ENCODE data around the gene PNO1. TPM values are rescaled to one million over a fixed set of nuclear protein-coding genes. Genes with fewer than 3 reads are reported as not detected.

The PNO1 gene
- polyA plus RNA-seq, 2 of the 4 experiments (the other 2 are of a cell fraction): 49.0 to 63.2 TPM

DNA sequence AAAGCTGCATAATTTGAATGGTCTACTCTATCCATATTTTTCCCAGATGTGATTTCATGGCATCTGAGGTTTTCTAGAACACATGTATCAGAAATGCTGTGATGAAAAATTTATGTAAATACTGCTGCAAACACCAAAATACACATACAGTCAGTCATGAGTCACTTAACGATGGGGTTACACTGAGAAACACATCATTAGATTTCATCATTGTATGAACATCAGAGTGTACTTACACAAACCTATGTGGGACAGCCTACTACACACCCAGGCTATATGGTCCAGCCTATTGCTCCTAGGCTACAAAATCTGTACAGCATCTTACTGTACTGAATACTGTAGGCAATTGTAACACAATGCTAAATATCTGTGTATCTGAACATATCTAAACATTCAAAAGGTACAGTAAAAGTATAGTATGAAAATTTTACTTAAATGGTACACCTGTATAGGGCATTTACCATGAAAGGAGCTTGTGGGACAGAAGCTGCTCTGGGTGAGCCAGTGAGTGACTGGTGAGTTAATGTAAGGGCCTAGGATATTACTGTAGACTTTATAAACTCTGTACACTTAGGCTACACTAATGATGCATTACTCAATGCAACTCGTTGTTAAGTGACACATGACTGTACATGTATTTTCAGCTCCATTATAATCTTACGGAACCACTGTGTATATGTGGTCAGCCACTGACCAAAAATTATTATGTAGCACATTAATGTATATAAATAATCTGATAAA lies 33.5 kb downstream of the PNO1 start:
- Histone ChIP-seq H3K4me2 (peak overlapping the region; percentile 56), H3K27ac (peak overlapping the region; percentile 27 to 71; a peak in 5 of 6 replicates), H3K4me3 (no peak overlapping the region), H3K4me1 (peaks cover 74% of the 10 kb centered on the region), H3K9me3 (no peaks in the 10 kb centered on the region)
- peak; percentile 31 to 72 for DNase-seq (ENCODE audit: low read depth in 1 of 2, low spot score in 1 of 2)
- no peak for FAIRE-seq
- 40% methylated on average over 3 of the region's 3 CpGs for WGBS (ENCODE audit: missing lambda C conversion rate)
- CTCF ChIA-PET: interaction anchor here (0.7 to 2.1 kb wide), 2 partner anchors 34 to 69 kb away, joined by 3 to 6 read pairs; no protein-coding TSS in a partner anchor
- TF ChIP-seq CEBPB (IDR thresholded peaks at IDR 0.05) (peak in 1 of 2 experiments; percentile 36; a peak in 1 of 4 replicates), HOXB13 (CRISPR knock-in tag; IDR thresholded peaks at IDR 0.05; ENCODE audit: low read depth) (no peak), FOSB (CRISPR knock-in tag; IDR thresholded peaks at IDR 0.05) (no peak), FOSL2 (IDR thresholded peaks at IDR 0.05) (peak; percentile 70), FOSL2 (CRISPR knock-in tag; IDR thresholded peaks at IDR 0.05) (peak; percentile 91), SREBF2 (IDR thresholded peaks at IDR 0.05) (no peak), JUNB (IDR thresholded peaks at IDR 0.05) (peak; percentile 76)
- POLR2A ChIA-PET: interaction anchor here (1.4 kb wide), 1 partner anchor 34 kb away, joined by 3 read pairs; no protein-coding TSS in a partner anchor
- peak; percentile 87 to 88 for ATAC-seq

DNA sequence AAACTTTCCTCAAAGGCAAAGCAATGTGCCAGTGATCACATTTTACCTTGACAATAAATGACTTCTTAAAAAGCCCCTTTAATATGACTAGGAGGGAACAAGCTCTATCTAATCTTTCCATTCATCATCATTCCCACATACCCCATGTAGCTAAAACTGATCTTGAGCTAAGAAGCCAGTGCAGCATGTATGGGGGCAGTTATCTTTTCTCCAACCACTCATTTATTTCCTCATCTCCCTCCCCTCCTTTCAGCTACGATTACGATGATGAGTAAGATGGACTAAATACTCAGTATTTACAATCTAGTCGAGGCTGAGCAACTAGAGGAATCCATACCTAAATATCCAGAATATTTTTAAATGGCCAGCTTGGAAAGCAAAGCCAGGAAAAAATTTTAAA lies 35.5 kb downstream of the PNO1 start:
- POLR2A ChIA-PET: no interaction called here
- WGBS (ENCODE audit: missing lambda C conversion rate): 7% methylated on average over 3 of the region's 3 CpGs
- ATAC-seq (peak in 1 of 2 experiments; percentile 51; a peak in 3 of 6 replicates), DNase-seq (ENCODE audit: low read depth in 1 of 2, low spot score in 1 of 2) (no peak), FAIRE-seq (peak; percentile 51)
- peak overlapping the region; percentile 72 for H3K4me2 ChIP-seq
- H3K4me1 ChIP-seq: peaks cover 67% of the 10 kb centered on the region
- no peak overlapping the region for H3K4me3 ChIP-seq
- H3K9me3 ChIP-seq: no peaks in the 10 kb centered on the region
- CTCF ChIA-PET: interaction anchor here (1.2 to 6.5 kb wide), 4 partner anchors 8 to 58 kb away, joined by 4 to 35 read pairs (median 6); partner anchors contain the start of gene PNO1
- TF ChIP-seq, protein P1, sequence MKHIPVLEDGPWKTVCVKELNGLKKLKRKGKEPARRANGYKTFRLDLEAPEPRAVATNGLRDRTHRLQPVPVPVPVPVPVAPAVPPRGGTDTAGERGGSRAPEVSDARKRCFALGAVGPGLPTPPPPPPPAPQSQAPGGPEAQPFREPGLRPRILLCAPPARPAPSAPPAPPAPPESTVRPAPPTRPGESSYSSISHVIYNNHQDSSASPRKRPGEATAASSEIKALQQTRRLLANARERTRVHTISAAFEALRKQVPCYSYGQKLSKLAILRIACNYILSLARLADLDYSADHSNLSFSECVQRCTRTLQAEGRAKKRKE (CRISPR knock-in tag; IDR thresholded peaks at IDR 0.05; ENCODE audit: low read depth): no peak
- TF ChIP-seq, protein P2, sequence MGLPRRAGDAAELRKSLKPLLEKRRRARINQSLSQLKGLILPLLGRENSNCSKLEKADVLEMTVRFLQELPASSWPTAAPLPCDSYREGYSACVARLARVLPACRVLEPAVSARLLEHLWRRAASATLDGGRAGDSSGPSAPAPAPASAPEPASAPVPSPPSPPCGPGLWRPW (IDR thresholded peaks at IDR 0.05): no peak
- TF ChIP-seq MAZ (IDR thresholded peaks at IDR 0.05; ENCODE audit: borderline replicate concordance, low read depth, low read length): no peak
- TF ChIP-seq, protein P3, sequence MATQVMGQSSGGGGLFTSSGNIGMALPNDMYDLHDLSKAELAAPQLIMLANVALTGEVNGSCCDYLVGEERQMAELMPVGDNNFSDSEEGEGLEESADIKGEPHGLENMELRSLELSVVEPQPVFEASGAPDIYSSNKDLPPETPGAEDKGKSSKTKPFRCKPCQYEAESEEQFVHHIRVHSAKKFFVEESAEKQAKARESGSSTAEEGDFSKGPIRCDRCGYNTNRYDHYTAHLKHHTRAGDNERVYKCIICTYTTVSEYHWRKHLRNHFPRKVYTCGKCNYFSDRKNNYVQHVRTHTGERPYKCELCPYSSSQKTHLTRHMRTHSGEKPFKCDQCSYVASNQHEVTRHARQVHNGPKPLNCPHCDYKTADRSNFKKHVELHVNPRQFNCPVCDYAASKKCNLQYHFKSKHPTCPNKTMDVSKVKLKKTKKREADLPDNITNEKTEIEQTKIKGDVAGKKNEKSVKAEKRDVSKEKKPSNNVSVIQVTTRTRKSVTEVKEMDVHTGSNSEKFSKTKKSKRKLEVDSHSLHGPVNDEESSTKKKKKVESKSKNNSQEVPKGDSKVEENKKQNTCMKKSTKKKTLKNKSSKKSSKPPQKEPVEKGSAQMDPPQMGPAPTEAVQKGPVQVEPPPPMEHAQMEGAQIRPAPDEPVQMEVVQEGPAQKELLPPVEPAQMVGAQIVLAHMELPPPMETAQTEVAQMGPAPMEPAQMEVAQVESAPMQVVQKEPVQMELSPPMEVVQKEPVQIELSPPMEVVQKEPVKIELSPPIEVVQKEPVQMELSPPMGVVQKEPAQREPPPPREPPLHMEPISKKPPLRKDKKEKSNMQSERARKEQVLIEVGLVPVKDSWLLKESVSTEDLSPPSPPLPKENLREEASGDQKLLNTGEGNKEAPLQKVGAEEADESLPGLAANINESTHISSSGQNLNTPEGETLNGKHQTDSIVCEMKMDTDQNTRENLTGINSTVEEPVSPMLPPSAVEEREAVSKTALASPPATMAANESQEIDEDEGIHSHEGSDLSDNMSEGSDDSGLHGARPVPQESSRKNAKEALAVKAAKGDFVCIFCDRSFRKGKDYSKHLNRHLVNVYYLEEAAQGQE (IDR thresholded peaks at IDR 0.05): no peak
- no peak for TF ChIP-seq HOXB13 (CRISPR knock-in tag; IDR thresholded peaks at IDR 0.05; ENCODE audit: low read depth)
- TF ChIP-seq ZNF302 (CRISPR knock-in tag; IDR thresholded peaks at IDR 0.05): no peak
- TF ChIP-seq NFE2L2 (conservative IDR thresholded peaks at IDR 0.05; ENCODE audit: low read length): no peak
- TF ChIP-seq HDAC2 (IDR thresholded peaks at IDR 0.05): no peak
- no peak for TF ChIP-seq MAFK (IDR thresholded peaks at IDR 0.05; ENCODE audit: partially characterized antibody)
- TF ChIP-seq CEBPB (IDR thresholded peaks at IDR 0.05): no peak
- TF ChIP-seq, protein P4, sequence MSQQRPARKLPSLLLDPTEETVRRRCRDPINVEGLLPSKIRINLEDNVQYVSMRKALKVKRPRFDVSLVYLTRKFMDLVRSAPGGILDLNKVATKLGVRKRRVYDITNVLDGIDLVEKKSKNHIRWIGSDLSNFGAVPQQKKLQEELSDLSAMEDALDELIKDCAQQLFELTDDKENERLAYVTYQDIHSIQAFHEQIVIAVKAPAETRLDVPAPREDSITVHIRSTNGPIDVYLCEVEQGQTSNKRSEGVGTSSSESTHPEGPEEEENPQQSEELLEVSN (IDR thresholded peaks at IDR 0.05; ENCODE audit: borderline replicate concordance, low read depth): no peak
- TF ChIP-seq KDM5A (IDR thresholded peaks at IDR 0.05): no peak
- TF ChIP-seq RFX5 (IDR thresholded peaks at IDR 0.05): no peak
- H3K27ac ChIP-seq: peak overlapping the region; percentile 2 to 62; a peak in 5 of 6 replicates

Measured in A549 (cell line).